Hepatocyte (in vitro differentiated cells): ENCODE data around the gene DENND1A. TPM values are rescaled to one million over a fixed set of nuclear protein-coding genes. Genes with fewer than 3 reads are reported as not detected.
A peak's percentile ranks its signal among the peaks of the same experiment; 100 is the strongest.

Experiments used
- DNase-seq: peaks from one replicate; pipeline ENCODE4 v3.0.0-alpha.2; 2016; ENCODE audit warnings: low spot score
- H2AFZ ChIP-seq: fragments of 200-600 bp; sonication (generic); 2 replicates; pipeline ENCODE4 v1.6.0; 2016; ENCODE audit warnings: antibody characterized with exemption, mild to moderate bottlenecking
- H3K27ac ChIP-seq: fragments of 200-600 bp; sonication (generic); 2 replicates; pipeline ENCODE4 v1.5.1; 2016; ENCODE audit warnings: mild to moderate bottlenecking
- H3K27me3 ChIP-seq: fragments of 200-600 bp; sonication (generic); 2 replicates; pipeline ENCODE4 v1.6.1; 2016
- H3K36me3 ChIP-seq: fragments of 200-600 bp; sonication (generic); replicated peaks from 2 replicates; pipeline ENCODE4 v1.5.1; 2016; ENCODE audit warnings: low read depth; ENCODE audit not compliant: insufficient read depth
- H3K4me1 ChIP-seq: fragments of 200-600 bp; sonication (generic); 2 replicates; pipeline ENCODE4 v1.5.1; 2016; ENCODE audit warnings: mild to moderate bottlenecking, moderate library complexity; ENCODE audit not compliant: insufficient read depth
- H3K4me2 ChIP-seq: fragments of 200-600 bp; sonication (generic); 2 replicates; pipeline ENCODE4 v1.6.0; 2016
- H3K4me3 ChIP-seq: fragments of 200-600 bp; sonication (generic); 2 replicates; pipeline ENCODE4 v1.5.1; 2016; ENCODE audit warnings: mild to moderate bottlenecking
- H3K79me2 ChIP-seq: fragments of 200-600 bp; sonication (generic); 2 replicates; pipeline ENCODE4 v1.6.0; 2017; ENCODE audit warnings: mild to moderate bottlenecking
- H3K9me2 ChIP-seq: fragments of 200-600 bp; sonication (generic); replicated peaks from 2 replicates; pipeline ENCODE4 v1.6.0; 2017; ENCODE audit warnings: mild to moderate bottlenecking; ENCODE audit not compliant: insufficient read depth
- H3K9me3 ChIP-seq: fragments of 200-600 bp; sonication (generic); 2 replicates; pipeline ENCODE4 v1.5.1; 2016; ENCODE audit warnings: low read depth, mild to moderate bottlenecking
- H4K20me1 ChIP-seq: fragments of 200-600 bp; sonication (generic); 2 replicates; pipeline ENCODE4 v1.6.0; 2016; ENCODE audit warnings: mild to moderate bottlenecking; ENCODE audit not compliant: insufficient read depth, poor library complexity, severe bottlenecking
- EZH2 ChIP-seq: fragments of 200-600 bp; sonication (generic); IDR thresholded peaks from 2 replicates; pipeline ENCODE4 v1.6.1; 2016; ENCODE audit warnings: antibody characterized with exemption, mild to moderate bottlenecking, borderline replicate concordance
- EZH2phosphoT487 ChIP-seq: fragments of 200-600 bp; sonication (generic); IDR thresholded peaks from one replicate; pipeline ENCODE4 v1.6.1; 2018; ENCODE audit warnings: antibody characterized with exemption, mild to moderate bottlenecking, low read depth, moderate library complexity; ENCODE audit not compliant: unreplicated experiment, severe bottlenecking
- WGBS: methylation state at CpG from one replicate; pipeline ENCODE4 v1.1.6; 2016; ENCODE audit warnings: low lambda C conversion rate; ENCODE audit errors: missing lambda C conversion rate; 5-methylcytosine and 5-hydroxymethylcytosine counted together
- polyA plus RNA-seq: library from polyadenylated mRNA; unstranded; fragments of >200 nt; fragmentation: Nextera tagmentation; extraction: Ambion mirVana; gene quantifications from 2 replicates; pipeline ENCODE4 v1.2.1, GENCODE V29; 2016
- total RNA-seq: library from RNA; depleted of rRNA; stranded (reverse); fragments of >200 nt; gene quantifications from 2 replicates; pipeline ENCODE4 v1.2.3, GENCODE V29; 2014
- TF ChIP-seq, protein P1 (sequence below): fragments of 200-600 bp; sonication (generic); IDR thresholded peaks from 2 replicates; pipeline ENCODE4 v1.5.1; 2016; ENCODE audit warnings: antibody characterized with exemption, mild to moderate bottlenecking; ENCODE audit not compliant: poor library complexity

The DENND1A gene
- total and polyA plus RNA-seq, 2 experiments from 2014 or later, result 24.0 to 28.9 TPM

DNA sequence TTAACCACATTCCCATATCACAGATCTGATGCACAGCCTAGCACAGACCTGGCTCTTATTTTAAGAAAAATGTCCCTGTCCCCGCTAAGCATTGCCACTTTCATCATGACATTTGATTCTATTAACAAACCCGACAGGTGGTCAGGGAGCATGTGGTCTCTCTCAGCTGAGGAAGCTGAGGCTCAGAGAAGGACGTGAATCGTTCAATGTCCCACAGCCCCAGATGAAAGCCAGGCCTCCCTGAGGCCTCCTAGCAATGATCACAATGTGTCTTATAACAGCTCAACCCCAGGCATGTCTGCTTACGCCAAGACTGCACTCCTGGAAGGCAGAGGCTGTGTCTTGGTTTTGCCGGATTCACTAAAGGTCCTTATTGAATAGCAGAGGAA lies 584.4 kb downstream of the DENND1A start:
- no peaks in the 10 kb centered on the region for H3K9me2 ChIP-seq
- no peaks in the 10 kb centered on the region for H4K20me1 ChIP-seq
- no peak for DNase-seq
- H2AFZ ChIP-seq, result no peak overlapping the region
- no peaks in the 10 kb centered on the region for H3K27me3 ChIP-seq
- peak overlapping the region; percentile 21 for H3K27ac ChIP-seq
- no peaks in the 10 kb centered on the region for H3K9me3 ChIP-seq
- TF ChIP-seq EZH2phosphoT487 (no peak), EZH2 (no peak)
- TF ChIP-seq, protein P1, sequence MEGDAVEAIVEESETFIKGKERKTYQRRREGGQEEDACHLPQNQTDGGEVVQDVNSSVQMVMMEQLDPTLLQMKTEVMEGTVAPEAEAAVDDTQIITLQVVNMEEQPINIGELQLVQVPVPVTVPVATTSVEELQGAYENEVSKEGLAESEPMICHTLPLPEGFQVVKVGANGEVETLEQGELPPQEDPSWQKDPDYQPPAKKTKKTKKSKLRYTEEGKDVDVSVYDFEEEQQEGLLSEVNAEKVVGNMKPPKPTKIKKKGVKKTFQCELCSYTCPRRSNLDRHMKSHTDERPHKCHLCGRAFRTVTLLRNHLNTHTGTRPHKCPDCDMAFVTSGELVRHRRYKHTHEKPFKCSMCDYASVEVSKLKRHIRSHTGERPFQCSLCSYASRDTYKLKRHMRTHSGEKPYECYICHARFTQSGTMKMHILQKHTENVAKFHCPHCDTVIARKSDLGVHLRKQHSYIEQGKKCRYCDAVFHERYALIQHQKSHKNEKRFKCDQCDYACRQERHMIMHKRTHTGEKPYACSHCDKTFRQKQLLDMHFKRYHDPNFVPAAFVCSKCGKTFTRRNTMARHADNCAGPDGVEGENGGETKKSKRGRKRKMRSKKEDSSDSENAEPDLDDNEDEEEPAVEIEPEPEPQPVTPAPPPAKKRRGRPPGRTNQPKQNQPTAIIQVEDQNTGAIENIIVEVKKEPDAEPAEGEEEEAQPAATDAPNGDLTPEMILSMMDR, result no peak
- H3K36me3 ChIP-seq, result no peaks in the 10 kb centered on the region
- no peak overlapping the region for H3K4me3 ChIP-seq
- peaks cover 10% of the 10 kb centered on the region for H3K4me1 ChIP-seq
- H3K4me2 ChIP-seq, result no peak overlapping the region
- WGBS, result 51% methylated on average over 6 of the region's 6 CpGs
- H3K79me2 ChIP-seq, result no peaks in the 10 kb centered on the region

GRCh38 chr9:123344192-123344949 lies 585.6 kb downstream of the DENND1A start:
- Histone ChIP-seq H3K27ac (no peak overlapping the region), H2AFZ (no peak overlapping the region), H3K4me2 (no peak overlapping the region), H3K9me3 (no peaks in the 10 kb centered on the region), H3K9me2 (no peaks in the 10 kb centered on the region), H3K4me1 (peaks cover 14% of the 10 kb centered on the region), H4K20me1 (no peaks in the 10 kb centered on the region), H3K4me3 (no peak overlapping the region), H3K79me2 (no peaks in the 10 kb centered on the region), H3K27me3 (no peaks in the 10 kb centered on the region), H3K36me3 (no peaks in the 10 kb centered on the region)
- 96% methylated on average over 9 of the region's 9 CpGs for WGBS
- TF ChIP-seq EZH2phosphoT487 (no peak), EZH2 (no peak)
- TF ChIP-seq, protein P1, result no peak
- DNase-seq, result no peak

DNA sequence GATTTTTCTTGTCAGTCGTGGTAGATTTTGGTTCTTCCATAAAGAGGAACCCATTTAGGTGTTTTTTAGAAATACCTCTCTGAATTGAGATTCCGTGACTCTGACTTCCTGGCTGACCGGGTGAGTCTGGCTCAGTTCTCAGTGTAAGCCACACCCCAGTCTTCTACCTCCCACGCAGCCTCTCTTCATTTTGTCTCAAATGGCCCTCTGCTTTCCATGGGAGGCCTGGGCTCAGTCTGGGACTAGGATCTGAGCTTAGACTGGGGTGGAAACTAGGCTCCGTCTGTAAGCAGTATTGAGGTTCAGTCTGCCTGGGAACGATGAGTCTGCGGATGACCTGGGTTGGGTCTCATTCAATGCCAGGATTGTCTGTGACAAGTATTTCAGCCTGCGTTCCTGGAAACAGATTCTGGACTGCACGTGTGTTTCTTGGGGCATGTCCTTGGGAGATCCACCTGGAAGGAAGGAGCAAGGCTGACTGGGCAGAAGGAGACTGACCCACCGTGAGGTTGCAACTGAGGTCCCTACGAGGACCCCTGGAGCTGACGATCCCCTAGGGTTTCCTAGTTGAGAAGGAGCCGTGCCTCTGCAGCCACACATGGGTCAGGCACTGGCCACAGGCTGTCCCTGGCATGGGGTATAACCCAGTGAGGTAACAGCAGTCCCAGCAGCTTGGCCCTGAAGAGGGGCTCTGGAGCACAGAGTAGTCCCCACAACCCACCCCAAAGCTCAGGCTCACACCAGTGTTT lies 586.3 kb downstream of the DENND1A start:
- Histone ChIP-seq H3K9me2 (no peaks in the 10 kb centered on the region), H3K36me3 (no peaks in the 10 kb centered on the region), H3K4me2 (no peak overlapping the region), H2AFZ (no peak overlapping the region), H4K20me1 (no peaks in the 10 kb centered on the region), H3K27me3 (no peaks in the 10 kb centered on the region), H3K4me1 (peaks cover 14% of the 10 kb centered on the region), H3K9me3 (no peaks in the 10 kb centered on the region), H3K27ac (no peak overlapping the region), H3K79me2 (no peaks in the 10 kb centered on the region), H3K4me3 (no peak overlapping the region)
- 79% methylated on average over 13 of the region's 13 CpGs for WGBS
- TF ChIP-seq EZH2, result no peak
- TF ChIP-seq, protein P1, result no peak
- TF ChIP-seq EZH2phosphoT487, result no peak
- no peak for DNase-seq
